Neural cell (in vitro differentiated cells): ENCODE results near the gene GALNT8.

Experiments
- CTCF ChIP-seq: fragments of 450-650 bp; IDR thresholded peaks from 2 replicates; pipeline ENCODE4 v1.5.1; 2014; ENCODE audit warnings: antibody characterized with exemption, mild to moderate bottlenecking, moderate library complexity; ENCODE audit not compliant: poor library complexity, severe bottlenecking
- EZH2 ChIP-seq: fragments of 200-600, 300-800 bp; shearing (Covaris generic), sonication (generic); IDR thresholded peaks from 2 replicates; pipeline ENCODE4 v1.6.1; 2014; ENCODE audit warnings: antibody characterized with exemption, low read length, borderline replicate concordance, mild to moderate bottlenecking; ENCODE audit not compliant: insufficient read depth, poor library complexity, severe bottlenecking
- REST ChIP-seq: IDR thresholded peaks from 2 replicates; pipeline ENCODE4 v1.6.1; 2012; ENCODE audit warnings: borderline replicate concordance
- SMC3 ChIP-seq: fragments of 450-650 bp; conservative IDR thresholded peaks from 2 replicates; pipeline ENCODE4 v1.6.1; 2014; ENCODE audit warnings: antibody characterized with exemption, mild to moderate bottlenecking, moderate library complexity; ENCODE audit not compliant: poor library complexity
- TAF1 ChIP-seq: IDR thresholded peaks from 2 replicates; pipeline ENCODE4 v1.6.1; 2012; ENCODE audit warnings: low read depth

DNA sequence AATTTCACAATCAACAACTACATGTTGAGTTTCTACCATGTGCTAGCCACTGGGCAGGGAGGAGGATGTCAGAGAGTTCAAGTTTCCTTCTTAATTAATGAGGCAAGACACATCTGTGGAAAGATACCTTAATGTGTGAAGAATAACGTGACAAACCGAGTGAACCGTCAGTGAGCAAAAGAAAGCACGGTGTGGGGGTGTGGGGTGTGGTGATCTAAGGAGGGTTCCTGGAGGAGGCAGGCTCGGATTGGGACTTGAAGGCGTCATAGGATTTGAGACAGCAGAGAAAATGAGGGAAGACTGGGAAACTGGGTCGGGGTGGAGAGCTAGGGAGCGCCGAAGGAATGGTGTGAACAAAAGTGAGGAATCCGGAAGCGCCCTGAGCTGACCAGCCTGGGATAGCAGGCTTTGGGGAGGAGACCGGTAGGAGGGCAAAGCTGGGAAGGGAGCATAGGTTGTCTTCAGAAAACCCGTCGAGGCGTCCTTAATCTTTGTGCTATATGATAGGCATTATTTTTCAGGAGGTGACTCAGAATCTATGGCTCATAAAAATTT, 22.3 kb downstream of the GALNT8 start:
- TF ChIP-seq TAF1 (no peak), CTCF (no peak), REST (no peak), EZH2 (no peak), SMC3 (no peak)
